CD4-positive, alpha-beta T cell treated with Interleukin-15 for 4 hours (primary cell): ENCODE data around the gene KLHL11.
"Not testable (repeated sequence)": the region's sequence is repeated elsewhere in the genome, so short reads cannot be mapped to it uniquely, and the experiment has no call there.

ENCODE experiments used
- DNase-seq: peaks from one replicate; pipeline ENCODE4 v3.0.0-alpha.2; 2020; ENCODE audit warnings: low spot score

The KLHL11 gene

DNA sequence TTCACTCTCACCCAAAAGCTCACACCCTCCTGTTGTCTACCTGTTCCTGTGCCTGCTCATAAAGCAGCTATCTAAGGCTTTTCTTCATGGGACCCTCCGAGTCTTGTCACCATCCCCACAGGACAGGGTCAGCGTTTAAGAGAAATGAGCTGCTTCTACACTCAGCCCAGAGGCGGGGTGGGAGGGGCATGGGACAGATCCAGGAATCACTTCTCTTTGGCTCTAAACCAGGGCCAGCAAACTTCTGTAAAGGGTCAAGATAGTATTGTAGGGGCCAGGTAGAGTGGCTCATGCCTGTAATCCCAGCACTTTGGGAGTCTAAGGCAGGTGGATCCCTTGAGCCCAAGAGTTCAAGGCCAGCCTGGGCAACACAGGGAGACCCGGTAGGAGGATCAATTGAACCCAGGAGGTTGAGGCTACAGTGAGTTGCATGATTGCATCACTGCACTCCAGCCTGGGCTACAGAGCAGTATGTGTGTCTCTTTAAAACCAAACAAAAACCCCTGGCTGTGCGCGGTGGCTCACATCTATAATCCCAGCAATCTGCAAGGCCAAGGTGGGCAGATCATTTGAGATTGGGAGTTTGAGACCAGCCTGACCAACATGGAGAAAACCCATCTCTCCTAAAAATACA, 23.2 kb upstream of the KLHL11 start:
- no peak for DNase-seq

DNA sequence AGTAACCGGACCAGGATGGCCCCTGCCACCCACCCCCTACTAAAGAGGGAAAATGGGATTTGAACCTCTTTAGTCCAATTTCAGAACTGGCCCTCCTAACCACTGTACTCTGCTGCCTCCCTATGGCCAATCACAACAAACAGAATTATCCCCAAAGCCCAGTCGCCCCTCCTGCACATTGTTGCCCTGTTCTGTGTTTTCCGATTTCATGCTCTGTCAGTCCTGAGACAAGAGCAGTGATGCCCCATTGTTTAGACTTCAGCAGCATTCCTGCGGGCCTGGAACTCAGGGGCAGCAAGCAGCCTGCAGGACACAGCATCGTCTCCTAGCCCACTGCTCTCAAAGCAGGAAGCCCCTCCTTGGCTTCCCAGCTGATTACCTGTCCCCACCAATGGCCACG, 20.5 kb upstream of the KLHL11 start:
- no peak for DNase-seq

DNA sequence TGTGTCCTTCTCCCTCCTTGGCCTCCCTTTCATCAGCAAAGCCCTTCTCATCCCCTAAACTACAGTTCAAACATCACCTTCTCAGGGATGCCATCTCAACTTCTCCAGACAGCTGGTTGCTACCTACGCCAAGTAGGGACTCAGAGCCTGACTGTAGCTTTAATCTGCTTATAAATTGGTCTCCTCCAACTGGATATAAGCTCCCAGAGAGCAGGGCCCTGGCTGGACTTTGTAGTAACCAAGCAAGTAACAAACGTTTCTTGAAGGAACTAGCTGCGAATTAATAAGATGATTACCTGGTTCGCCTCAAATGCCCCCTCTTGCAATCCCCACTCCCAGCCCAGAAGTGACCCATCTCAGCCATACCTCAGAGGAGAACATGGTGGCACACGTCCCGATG, 17.5 kb upstream of the KLHL11 start:
- DNase-seq = no peak

DNA sequence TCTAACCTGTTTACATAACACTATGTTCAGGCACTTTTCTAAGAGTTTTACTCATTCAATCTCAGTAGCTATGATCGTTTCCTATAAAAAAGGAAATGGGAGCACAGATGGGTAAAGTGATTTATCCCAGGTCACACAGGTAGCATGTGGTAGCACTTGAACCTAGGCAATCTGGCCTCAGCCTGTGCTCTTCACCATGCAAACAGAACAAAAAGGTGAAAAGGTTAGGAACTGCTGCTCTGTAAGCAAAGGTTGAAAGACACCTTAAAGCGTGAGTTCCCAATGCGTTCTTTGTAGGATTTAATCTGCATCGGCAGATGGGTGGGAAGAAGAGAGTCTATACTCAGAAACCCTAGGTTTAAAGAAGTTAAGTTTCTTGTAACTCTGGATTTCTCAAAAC, 14.9 kb upstream of the KLHL11 start:
- no peak for DNase-seq

DNA sequence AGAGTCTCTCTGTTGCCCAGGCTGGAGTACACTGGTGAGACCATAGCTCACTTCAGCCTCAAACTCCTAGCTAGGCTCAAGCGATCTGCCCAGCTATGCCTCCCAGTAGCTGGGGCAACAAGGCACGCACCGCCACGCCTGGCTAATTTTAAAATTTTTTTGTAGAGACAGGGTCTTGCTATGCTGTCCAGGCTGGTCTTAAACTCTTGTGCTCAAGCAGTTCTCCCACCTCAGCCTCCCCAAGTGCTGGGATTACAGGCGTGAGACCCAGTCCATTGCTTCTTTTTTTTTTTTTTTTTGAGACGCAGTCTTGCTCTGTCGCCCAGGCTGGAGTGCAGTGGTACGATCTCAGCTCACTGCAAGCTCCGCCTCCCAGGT, 9.1 kb upstream of the KLHL11 start:
- DNase-seq = not testable (repeated sequence)

DNA sequence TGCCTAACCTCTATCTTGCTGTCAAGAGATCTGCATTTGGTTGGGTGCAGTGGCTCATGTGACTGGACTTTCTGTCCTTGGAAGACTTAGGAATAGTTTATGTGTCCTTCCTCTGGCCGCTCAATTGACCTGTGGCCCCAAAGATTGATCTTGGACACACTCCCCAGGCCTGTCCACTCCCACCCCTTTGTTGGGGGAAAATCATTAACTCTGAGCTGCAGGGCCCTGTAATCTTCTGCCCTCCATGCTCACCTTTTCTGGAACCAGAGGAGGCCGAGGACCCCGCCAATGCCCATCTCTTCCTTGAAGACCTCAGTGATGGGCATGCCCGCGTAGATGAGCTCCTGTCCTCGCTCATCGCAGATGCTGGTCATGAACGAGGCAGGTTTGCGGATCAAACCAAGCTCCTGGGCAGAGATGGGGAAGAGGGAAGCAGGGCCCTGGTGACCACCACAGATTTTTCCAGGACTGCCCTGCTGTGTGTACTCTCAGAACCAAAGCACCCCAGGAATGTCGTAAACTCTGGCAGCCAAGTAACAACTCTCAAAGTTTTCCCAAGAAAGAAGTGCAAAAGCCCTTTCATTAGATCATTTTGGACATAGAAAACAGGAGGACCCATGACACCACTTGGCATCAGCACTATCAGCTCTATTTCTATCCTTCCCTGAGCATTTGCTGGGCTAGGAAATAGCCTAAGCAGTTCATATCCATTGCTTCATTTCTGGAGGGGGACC, 8.5 kb upstream of the KLHL11 start:
- no peak for DNase-seq

DNA sequence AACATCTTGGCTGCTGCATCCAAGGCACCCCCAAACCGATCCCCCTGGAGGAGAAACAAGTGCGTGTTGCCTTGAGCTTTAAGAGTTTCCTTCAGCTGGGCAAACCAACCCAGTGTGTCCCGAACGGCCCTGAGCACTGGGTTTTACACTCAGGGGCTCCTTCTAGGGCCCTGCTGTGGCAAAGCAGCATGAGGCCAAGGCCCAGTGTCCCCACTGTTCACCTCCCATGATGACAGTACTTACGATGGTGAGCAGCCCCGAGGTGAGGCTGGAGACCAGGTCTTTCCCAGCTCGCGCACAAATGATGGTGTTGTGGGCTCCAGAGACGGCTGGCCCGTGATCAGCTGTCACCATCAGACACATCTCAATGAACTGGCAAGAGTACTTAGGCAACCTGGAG, 6.6 kb upstream of the KLHL11 start:
- no peak for DNase-seq

DNA sequence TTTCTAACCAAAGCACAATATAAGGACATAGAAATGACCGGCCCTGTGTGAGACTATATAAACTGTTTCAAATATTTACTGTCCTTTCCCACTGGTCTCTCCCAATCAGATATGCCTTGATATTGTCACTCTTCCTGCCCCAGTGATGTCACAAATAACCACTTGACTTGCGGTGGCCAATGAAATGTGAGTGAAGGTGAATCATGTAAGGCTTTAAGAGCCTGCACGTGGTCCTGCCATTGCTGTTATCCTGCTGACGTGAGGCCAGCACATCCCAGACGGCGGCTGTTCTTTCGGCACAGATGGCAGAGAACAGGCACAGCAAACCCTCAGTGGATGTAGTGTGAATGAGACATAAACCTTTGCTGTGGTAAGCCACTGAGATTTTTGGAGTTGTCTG, 5.4 kb upstream of the KLHL11 start:
- no peak for DNase-seq

DNA sequence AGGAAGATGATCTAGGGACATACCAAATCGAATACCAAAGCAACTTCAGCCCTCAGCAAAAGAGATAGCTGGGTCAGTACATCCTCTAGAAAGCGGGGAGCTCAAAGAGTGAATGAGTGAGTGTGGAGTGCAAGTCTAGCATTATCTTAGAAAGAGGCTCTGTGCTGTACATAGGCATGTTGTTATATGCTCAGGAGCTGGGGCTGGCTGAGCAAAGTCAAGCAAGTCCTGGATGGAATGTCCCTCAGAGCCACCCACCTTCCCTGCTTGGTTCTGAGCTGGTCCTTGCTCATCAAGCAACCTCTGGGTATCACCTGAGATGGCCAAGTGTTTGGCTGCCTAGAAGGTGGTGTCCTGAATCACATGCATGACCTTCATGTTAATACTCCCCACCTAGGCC, 4.9 kb upstream of the KLHL11 start:
- DNase-seq = no peak

DNA sequence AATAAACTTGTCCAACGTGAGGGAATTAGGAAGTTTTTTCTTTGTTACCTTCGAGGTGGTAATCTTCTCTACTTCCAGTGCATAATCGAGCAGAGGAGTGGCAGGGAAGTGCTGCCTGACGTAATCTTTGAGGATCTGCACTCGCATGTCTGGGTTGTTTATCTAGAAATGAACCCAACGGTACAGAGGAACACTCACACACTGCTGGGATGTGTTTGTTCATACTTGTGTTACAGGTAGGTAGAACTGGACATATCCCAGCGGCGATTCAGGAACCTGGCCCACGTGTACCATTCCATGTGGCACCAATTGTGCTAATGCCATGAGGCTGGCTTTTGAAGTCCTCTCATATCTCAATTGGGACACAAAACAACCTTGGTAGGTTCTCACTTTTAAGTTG, 4.2 kb upstream of the KLHL11 start:
- no peak for DNase-seq

DNA sequence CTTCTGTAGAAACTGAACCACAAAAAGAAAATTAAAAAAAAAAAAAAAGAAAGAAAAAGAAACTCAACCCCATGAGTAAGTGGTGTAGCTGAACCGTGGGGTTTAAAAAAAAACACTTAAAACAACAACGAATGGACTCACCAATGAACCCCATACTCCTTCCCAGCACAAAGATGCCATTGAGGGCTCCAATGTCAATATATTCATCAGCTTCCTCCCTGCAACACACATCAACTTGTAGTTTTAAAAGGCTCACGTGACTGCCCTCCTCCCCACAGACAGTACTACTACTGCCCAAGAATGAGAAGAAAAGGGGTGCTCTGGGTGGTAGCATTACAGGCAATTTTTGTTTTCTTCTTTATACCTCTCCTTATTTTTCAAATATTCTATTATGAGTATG, 3.3 kb upstream of the KLHL11 start:
- no peak for DNase-seq

DNA sequence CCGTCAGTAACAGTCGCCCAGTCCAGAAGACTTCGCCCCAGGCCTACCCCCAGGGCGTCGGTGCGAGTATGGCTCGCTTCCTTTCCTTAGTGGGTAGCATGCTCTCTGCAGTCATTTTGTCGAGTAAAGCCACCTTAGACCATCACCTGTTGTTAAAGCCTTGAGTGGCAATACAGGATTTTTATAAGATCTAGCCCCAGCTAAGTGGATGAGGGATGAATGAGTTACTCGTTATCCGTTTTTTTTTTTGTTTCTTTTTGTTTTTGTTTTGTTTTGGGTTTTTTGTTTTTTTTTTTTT, 322 bp upstream of the KLHL11 start:
- no peak for DNase-seq

DNA sequence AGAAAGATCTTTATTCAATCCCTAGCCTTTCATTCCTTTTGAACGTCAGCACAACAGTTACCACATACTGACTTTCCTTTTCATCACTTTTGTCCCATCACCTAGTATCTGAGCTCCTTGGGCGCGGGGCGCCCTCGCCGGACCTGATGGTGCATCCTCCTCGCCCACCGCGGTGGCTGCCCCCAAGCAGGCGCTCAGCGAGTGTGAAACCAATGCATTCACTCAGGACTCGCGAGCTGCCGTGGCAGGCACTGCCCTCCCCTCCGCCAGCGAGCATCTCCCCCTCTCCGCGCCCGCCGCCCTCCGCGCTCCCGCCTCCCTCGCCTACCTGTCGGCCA, 756 bp downstream of the KLHL11 start:
- no peak for DNase-seq

DNA sequence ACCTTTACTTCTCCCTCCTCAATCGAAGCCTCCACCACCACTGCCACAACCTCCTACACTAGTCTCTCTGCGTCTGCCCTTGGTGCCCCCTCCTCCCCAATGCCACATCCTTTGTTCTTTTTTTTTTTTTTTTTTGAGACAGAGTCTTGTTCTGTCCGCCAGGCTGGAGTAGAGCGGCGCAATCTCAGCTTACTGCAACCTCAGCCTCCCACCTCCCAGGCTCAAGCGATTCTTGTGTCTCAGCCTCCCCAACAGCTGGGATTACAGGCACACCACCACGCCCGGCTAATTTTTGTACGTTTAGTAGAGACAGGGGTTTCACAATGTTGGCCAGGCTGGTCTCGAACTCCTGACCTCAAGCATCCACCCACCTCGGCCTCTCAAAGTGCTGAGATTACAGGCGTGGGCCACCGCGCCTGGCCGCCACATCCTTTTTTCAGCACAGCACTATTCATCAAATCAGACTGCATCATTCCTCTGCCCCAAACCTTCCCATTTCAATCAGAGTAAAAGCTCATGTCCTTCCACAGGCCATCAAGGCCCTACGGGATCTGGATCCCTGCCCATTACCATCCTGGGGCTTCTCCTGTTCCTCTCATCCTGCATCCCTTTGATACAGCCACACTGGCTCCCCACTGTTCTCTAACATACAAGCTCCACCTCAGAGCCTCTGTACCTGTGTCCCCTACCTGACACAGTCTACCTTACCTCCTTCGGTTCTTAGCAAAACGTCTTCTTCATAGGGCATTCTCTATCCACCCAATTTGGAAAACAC, 2.0 kb downstream of the KLHL11 start:
- DNase-seq = no peak

DNA sequence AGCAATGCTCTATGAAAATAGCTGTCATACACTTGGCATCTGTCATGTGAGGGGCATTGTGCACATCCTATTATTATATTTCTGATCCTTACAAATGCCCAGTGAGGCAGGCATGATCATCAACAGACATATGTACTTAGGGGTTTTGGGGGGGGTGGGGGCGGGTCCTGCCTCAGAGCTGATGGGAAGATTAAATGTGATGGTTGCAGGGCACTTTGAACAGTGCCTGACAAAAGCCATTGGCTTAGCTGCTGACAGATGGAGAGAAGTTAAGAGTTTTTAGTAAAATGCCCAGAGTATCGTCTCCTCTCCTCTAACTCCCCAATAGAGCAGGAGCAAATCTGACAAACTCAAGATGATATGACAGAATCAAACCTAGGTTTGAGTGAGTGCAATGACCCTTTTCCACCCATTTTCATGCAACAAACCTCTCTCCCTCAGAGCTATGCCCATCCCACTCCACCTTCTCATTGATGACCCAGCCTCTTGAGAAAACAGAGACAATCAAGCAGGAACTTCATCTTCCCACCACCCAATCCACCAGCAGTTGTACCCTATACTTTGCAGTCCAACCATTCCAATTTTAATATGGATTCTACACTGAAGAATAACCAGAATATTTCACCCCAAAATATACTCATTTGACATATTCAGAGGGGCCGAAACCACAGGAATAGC, 4.8 kb downstream of the KLHL11 start:
- no peak for DNase-seq

DNA sequence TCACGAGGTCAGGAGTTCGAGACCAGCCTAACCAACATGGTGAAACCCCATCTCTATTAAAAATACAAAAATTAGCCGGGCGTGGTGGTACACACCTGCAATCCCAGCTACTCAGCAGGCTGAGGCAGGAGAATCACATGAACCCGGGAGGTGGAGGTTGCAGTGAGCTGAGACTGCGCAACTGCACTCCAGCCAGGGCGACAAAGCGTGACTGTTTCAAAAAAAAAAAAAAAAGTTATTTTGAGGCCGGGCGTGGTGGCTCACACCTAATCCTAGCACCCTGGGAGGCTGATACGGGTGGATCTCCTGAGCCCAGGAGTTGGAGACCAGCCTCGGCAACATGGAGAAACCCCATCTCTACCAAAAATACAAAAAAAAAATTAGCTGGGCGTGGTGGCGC, 13.8 kb downstream of the KLHL11 start:
- DNase-seq = not testable (repeated sequence)

DNA sequence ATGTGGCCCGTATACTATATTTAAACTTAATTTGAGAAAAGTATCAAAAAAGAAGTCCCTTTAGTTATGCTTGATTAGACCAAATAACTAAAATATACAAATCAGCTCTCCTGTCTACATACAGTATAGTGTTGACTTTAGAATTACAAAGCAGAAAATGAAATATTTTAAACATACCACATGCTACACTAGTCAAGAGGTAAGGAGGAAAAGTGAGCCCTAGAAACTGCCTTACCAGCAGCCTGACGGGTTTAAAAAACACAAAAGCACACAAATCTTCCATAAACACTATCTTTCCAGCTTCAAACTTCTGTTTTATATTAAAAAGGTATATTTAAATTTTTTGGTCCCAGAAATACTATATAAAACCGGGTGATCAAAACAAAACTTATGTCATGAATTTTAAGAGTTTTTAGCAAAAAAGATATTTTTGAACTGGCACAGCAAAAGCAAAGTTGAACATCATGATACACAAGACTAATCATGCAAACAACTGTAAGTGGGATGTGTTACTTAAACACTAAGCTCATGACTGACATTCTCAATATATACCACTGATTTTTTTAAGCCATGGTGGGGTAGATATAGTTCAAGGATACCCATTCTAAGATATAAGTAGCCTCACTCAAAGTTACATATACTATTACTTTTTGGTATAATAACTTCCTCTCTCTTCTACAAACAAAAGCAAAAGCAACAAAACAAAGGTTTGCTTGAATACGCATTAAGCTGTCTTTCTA, 15.8 kb downstream of the KLHL11 start:
- no peak for DNase-seq

DNA sequence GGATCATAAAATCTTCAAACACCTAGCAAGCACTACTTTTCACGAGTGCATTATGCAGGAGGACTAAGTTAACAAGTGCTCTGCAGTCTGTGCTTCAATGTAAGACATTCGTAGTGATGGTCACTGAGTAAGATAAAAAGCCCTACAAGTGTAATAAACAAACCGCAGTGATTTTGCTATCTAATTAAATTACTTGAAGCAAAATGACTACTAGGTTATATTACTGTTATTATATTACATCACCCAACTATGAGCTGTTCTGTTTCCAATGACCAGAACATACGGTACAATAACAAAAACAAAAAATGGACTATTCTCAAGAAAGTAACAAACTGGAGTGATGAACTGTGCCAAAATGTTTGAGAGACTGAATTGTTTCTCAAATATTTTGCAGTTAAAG, 16.4 kb downstream of the KLHL11 start:
- no peak for DNase-seq

DNA sequence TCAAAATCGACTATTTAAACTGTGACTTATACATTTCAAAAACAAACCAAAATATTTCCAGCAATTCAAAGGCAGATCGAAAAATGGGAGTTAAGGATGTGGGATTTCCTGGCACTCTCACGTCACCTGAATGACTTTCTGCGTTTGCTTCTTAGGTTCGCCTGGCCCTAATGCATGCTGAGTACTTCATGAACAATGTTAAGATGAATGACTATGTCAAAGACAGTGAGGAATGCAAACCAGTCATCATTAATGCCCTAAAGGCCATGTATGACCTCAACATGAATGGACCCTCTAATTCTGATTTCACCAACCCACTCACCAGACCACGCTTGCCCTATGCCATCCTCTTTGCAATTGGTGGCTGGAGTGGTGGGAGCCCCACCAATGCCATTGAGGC, 20.3 kb downstream of the KLHL11 start:
- DNase-seq = no peak

DNA sequence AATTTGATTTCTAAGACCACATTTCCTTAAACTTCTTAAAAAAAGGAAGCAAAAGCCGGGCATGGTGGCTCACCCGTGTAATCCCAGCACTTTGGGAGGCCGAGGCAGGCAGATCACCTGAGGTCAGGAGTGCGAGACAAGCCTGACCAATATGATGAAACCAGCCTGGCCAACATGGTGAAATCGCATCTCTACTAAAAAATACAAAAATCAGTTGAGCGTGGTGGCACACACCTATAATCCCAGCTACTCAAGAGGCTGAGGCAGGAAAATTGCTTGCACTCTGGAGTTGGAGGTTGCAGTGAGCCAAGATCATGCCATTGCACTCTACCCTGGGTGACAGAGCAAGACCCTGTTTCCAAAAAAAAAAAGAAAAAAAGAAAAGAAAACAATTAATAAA, 24.4 kb downstream of the KLHL11 start:
- not testable (repeated sequence) for DNase-seq

DNA sequence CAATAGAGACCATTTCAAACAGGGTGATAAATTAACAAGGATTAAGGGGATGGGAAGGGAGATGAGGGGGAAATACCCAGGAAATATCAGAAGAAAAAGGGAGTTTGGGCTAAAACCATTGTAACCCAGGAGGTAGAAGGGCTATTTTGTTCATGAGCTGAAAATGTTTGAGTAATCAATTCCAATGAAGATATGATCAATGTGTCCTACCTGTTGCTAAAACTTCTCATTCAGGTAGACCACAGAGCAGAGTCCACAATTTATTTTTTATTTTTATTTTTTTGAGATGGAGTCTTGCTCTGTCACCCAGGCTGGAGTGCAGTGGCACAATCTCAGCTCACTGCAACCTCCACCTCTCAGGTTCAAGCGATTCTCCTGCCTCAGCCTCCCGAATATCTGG, 25.8 kb downstream of the KLHL11 start:
- not testable (repeated sequence) for DNase-seq

DNA sequence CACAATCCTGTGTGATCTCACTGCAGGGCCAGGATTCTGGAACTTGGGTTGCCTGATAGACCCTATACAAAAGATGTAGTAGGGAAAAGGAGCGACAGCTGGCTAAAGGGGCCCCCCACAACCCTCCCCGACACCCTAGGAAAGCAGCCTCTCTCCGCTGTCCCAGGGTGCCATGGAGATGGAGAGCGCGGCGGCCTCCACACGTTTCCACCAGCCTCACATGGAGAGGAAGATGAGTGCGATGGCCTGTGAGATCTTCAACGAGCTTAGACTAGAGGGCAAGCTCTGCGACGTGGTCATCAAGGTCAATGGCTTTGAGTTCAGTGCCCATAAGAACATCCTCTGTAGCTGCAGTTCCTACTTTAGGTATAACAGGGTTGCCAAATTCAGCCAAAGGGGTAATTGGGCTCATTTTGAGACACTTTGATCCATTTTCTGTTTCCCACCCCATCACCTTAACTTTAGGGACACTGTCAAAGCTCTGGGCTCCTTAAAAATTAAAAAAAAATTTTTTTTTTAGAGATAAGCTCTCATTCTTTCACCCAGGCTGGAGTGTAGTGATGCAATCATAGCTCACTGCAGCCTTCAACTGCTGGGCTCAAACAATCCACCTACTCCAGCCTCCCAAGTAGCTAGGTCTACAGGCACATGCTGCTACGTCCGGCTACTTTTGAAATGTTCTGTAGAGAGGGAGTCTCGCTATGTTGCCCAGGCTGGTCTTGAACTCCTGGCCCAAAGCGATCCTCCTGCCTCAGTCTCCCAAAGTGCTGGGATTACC, 27.3 kb downstream of the KLHL11 start, which contains the start of gene KLHL10:
Gene KLHL10 (plus strand): TSS at position 65 of the 778 bp plus-strand sequence. CDS start 108 bp downstream, at position 173.
- no peak for DNase-seq
